Keratinocyte (primary cell): ENCODE data around the gene ZNF212.

Experiments
- CTCF ChIP-seq, 3 experiments: IDR thresholded peaks in 1 of 3; conservative IDR thresholded peaks in 1 of 3; optimal IDR thresholded peaks in 1 of 3; 2 replicates in 2 of 3; 3 replicates in 1 of 3; pipeline versions ENCODE3 to v1.5.1; 2011; ENCODE audit warnings: low read length in 3 of 3, mild to moderate bottlenecking in 3 of 3, moderate library complexity in 2 of 3, control low read depth in 1 of 3, inconsistent platforms in 1 of 3; ENCODE audit not compliant: insufficient read depth in 2 of 3; ENCODE audit errors: extremely low read depth in 1 of 3
- EZH2 ChIP-seq: IDR thresholded peaks from one replicate; pipeline ENCODE4 v1.6.1; 2012; ENCODE audit warnings: inconsistent platforms, mild to moderate bottlenecking, low read length, moderate library complexity

GRCh38 chr7:149280661-149281507 is 41.4 kb downstream of the ZNF212 start:
- TF ChIP-seq CTCF (optimal IDR thresholded peaks at IDR 0.05 in 1 of 3, IDR thresholded peaks at IDR 0.05 in 1 of 3, conservative IDR thresholded peaks at IDR 0.05 in 1 of 3; ENCODE audit: extremely low read depth in 1 of 3, insufficient read depth in 2 of 3, low read length in 3 of 3), result no peak
- TF ChIP-seq EZH2, result no peak
